KOPT-K1 (cell line): ENCODE data around the gene PTPRE.

Experiments used
- H3K27ac ChIP-seq: fragments of 200-600 bp; sonication (generic); 2 replicates; pipeline ENCODE4 v1.5.1; 2016; ENCODE audit warnings: antibody characterized with exemption, mild to moderate bottlenecking, low read depth, low read length; ENCODE audit not compliant: poor library complexity, severe bottlenecking
- H3K36me3 ChIP-seq: fragments of 200-600 bp; sonication (generic); 2 replicates; pipeline ENCODE4 v1.5.1; 2017; ENCODE audit warnings: antibody characterized with exemption, mild to moderate bottlenecking, low read length, moderate library complexity; ENCODE audit not compliant: insufficient read depth
- H3K9me3 ChIP-seq: fragments of 200-600 bp; sonication (generic); 2 replicates; pipeline ENCODE4 v1.5.1; 2017; ENCODE audit warnings: antibody characterized with exemption, low read length, mild to moderate bottlenecking; ENCODE audit not compliant: insufficient read depth, poor library complexity, severe bottlenecking

Gene PTPRE

GRCh38 chr10:127890216-127890615, 16.7 kb upstream of the PTPRE start:
- no peak overlapping the region for H3K27ac ChIP-seq
- H3K36me3 ChIP-seq, result no peaks in the 10 kb centered on the region
- no peaks in the 10 kb centered on the region for H3K9me3 ChIP-seq

- H3K9me3 ChIP-seq, result no peaks in the 10 kb centered on the region
- no peak overlapping the region for H3K27ac ChIP-seq
- no peaks in the 10 kb centered on the region for H3K36me3 ChIP-seq
Measured at GRCh38 chr10:127890832-127891334, 16.0 kb upstream of the PTPRE start.

DNA sequence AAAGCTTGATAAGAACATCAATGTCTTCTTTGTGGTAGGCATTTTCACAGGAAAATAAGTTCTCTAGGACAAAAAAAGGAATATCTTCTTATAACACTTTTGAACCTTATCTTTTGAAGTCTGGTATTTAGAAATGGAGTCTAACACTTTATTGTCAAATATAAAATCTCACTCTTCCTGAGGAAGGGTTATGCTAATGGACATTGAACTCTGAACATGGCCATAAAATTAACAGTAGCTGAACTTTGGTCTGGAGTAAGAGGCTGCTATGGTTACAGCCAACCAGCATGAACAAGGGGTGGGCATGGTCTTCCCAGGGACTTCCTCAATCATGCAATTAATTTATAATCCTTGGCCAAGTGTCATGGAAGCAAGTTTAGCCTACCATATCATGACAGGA, 14.2 kb upstream of the PTPRE start, which contains the start of gene CLRN3:
CLRN3 (minus strand) TSS at position 199 of the 400 bp plus-strand sequence; CDS start at position 42, 157 bp downstream.
- Histone ChIP-seq H3K9me3 (peaks cover 7% of the 10 kb centered on the region), H3K27ac (no peak within 1 kb of the TSS), H3K36me3 (no peaks in the 10 kb centered on the region)

GRCh38 chr10:127894146-127894545, 12.8 kb upstream of the PTPRE start:
- H3K9me3 ChIP-seq, result peaks cover 7% of the 10 kb centered on the region
- H3K36me3 ChIP-seq, result no peaks in the 10 kb centered on the region
- H3K27ac ChIP-seq, result no peak overlapping the region

- no peak overlapping the region for H3K27ac ChIP-seq
- H3K36me3 ChIP-seq, result no peaks in the 10 kb centered on the region
- H3K9me3 ChIP-seq, result peaks cover 7% of the 10 kb centered on the region
Measured at GRCh38 chr10:127896590-127896989, 10.3 kb upstream of the PTPRE start.

GRCh38 chr10:127897177-127897576, 9.7 kb upstream of the PTPRE start:
- Histone ChIP-seq H3K27ac (no peak overlapping the region), H3K36me3 (no peaks in the 10 kb centered on the region), H3K9me3 (peaks cover 7% of the 10 kb centered on the region)

DNA sequence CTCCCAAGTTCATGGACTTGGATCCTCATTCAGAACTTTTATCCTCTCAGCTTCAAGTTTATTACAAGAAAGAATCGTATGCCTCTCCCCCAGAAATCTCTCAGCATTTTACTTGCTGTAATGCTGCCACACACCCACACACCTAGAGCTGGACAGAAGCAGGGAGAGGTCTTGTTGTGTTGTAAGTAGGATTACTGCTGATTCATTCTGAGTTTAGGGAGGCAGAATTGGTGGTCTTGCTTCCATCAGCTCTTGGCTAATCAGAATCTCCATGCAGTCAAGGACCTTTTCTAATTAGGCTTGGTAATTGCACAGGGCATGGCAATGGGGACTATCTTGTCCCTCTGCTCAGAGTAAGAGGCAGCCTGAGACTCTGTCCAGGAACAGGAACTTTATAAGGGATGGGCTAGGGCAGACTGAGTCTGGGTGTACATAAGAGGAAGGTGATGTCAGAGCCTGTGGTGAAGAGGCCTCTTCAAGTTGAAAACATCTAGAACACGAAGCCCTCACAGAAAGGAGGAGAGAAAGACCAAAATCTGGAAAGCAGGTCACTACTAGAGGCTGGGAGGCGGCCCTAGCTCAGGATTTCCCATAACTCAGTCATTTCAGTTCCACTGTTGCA, 7.0 kb upstream of the PTPRE start:
- Histone ChIP-seq H3K27ac (no peak overlapping the region), H3K36me3 (no peaks in the 10 kb centered on the region), H3K9me3 (peaks cover 13% of the 10 kb centered on the region)

DNA sequence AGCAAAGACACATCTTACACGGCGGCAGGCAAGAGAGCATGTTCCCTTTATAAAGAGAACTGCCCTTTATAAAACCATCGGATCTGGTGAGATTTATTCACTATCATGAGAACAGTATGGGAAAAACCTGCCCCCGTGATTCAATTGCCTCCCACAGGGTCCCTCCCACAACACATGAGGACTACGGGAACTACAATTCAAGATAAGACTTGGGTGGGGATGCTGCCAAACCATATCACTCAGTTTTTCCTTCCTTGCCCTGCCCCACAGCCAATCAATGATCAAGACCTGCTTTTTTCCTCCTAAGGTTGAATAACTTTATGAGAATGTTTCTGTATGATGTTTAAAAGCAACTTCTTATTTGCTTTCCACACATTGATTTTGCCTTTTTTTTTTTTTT, 3.1 kb upstream of the PTPRE start:
- peaks cover 6% of the 10 kb centered on the region for H3K9me3 ChIP-seq
- H3K36me3 ChIP-seq, result no peaks in the 10 kb centered on the region
- H3K27ac ChIP-seq, result no peak overlapping the region

- H3K36me3 ChIP-seq, result no peaks in the 10 kb centered on the region
- peaks cover 6% of the 10 kb centered on the region for H3K9me3 ChIP-seq
- no peak overlapping the region for H3K27ac ChIP-seq
Measured at GRCh38 chr10:127904311-127905000, 2.4 kb upstream of the PTPRE start.

- Histone ChIP-seq H3K9me3 (peaks cover 6% of the 10 kb centered on the region), H3K27ac (no peak overlapping the region), H3K36me3 (no peaks in the 10 kb centered on the region)
Measured at GRCh38 chr10:127905001-127905847, 1.7 kb upstream of the PTPRE start.

GRCh38 chr10:127905848-127906261, 1.0 kb upstream of the PTPRE start:
- Histone ChIP-seq H3K9me3 (peaks cover 6% of the 10 kb centered on the region), H3K27ac (no peak overlapping the region)

DNA sequence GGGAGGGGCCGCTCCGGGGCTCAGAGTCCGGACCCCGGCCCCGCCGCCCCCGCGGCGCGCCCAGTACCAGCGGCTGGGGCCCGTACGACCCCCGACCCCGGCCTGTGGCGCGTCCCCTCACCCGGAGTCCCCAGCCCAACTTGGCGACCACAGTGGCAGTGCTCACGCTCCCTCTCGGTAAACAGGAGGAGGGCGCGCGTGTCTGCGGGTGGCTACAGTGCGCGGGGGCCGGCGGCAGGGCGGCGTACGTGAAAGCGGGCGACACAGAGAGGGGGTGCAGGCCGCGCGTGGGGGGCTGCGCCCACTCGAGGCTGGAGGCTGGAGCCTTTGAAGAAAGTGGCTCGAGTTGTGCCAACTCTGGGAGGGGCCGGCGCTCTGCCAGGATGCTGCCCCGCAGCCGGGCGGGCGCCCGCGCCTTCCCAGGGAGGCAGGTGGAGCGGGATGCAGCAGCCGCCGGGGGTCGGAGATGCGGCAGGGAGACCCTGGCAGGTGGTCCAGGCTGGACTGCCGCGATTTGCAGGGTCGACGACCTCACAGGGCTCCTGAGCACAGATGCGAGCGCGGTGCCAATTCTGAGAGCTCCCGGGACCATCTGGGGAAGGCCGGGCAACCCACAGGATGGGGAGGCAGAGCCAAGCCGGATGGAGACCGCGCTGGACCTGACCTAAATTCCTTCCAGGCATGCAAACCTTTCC, 655 bp downstream of the PTPRE start:
- H3K9me3 ChIP-seq, result peaks cover 6% of the 10 kb centered on the region
- no peaks in the 10 kb centered on the region for H3K36me3 ChIP-seq
- H3K27ac ChIP-seq, result no peak overlapping the region

More at GRCh38 chr10:127905848-127906261, 1.0 kb upstream of the PTPRE start:
- no peaks in the 10 kb centered on the region for H3K36me3 ChIP-seq

GRCh38 chr10:127908106-127908958, 1.4 kb downstream of the PTPRE start:
- no peak overlapping the region for H3K27ac ChIP-seq
- no peaks in the 10 kb centered on the region for H3K36me3 ChIP-seq
- peaks cover 6% of the 10 kb centered on the region for H3K9me3 ChIP-seq

- Histone ChIP-seq H3K9me3 (peaks cover 3% of the 10 kb centered on the region), H3K36me3 (no peaks in the 10 kb centered on the region), H3K27ac (no peak overlapping the region)
Measured at GRCh38 chr10:127908959-127909267, 2.0 kb downstream of the PTPRE start.
